ENCODE results near the gene CLUH.

GRCh38 chr17:2758870-2759269 lies 47.3 kb upstream of the CLUH start:
- TF ChIP-seq, protein P1, sequence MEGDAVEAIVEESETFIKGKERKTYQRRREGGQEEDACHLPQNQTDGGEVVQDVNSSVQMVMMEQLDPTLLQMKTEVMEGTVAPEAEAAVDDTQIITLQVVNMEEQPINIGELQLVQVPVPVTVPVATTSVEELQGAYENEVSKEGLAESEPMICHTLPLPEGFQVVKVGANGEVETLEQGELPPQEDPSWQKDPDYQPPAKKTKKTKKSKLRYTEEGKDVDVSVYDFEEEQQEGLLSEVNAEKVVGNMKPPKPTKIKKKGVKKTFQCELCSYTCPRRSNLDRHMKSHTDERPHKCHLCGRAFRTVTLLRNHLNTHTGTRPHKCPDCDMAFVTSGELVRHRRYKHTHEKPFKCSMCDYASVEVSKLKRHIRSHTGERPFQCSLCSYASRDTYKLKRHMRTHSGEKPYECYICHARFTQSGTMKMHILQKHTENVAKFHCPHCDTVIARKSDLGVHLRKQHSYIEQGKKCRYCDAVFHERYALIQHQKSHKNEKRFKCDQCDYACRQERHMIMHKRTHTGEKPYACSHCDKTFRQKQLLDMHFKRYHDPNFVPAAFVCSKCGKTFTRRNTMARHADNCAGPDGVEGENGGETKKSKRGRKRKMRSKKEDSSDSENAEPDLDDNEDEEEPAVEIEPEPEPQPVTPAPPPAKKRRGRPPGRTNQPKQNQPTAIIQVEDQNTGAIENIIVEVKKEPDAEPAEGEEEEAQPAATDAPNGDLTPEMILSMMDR (IDR thresholded peaks at IDR 0.05; ENCODE audit: low read depth, low read length): no peak
- TF ChIP-seq, protein P2, sequence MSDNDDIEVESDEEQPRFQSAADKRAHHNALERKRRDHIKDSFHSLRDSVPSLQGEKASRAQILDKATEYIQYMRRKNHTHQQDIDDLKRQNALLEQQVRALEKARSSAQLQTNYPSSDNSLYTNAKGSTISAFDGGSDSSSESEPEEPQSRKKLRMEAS (IDR thresholded peaks at IDR 0.05; ENCODE audit: low read depth, low read length): no peak
- TF ChIP-seq POLR2A (IDR thresholded peaks at IDR 0.05; ENCODE audit: extremely low read depth, insufficient read length): no peak

Data from NB4 (cell line).